ENCODE data around the gene STOX1. TPM values are rescaled to one million over a fixed set of nuclear protein-coding genes. Genes with fewer than 3 reads are reported as not detected.

The STOX1 gene
- total and polyA plus RNA-seq, 2 of the 13 experiments (the other 11 are each of a cell fraction or from before 2014, with no cell fraction given) = 2.5 to 6.0 TPM

GRCh38 chr10:68902382-68902781, 75.1 kb downstream of the STOX1 start (continued):
- no peak for TF ChIP-seq ZSCAN21 (CRISPR knock-in tag; IDR thresholded peaks at IDR 0.05; ENCODE audit: borderline replicate concordance)
- no peak for TF ChIP-seq MTERF4 (CRISPR knock-in tag; IDR thresholded peaks at IDR 0.05)
- no peak for TF ChIP-seq JARID2 (CRISPR knock-in tag; IDR thresholded peaks at IDR 0.05; ENCODE audit: insufficient replicate concordance)
- TF ChIP-seq ZNF225 (CRISPR knock-in tag; IDR thresholded peaks at IDR 0.05) = no peak
- no peak for TF ChIP-seq RFXANK (CRISPR knock-in tag; IDR thresholded peaks at IDR 0.05)
- no peak for TF ChIP-seq GATA4 (IDR thresholded peaks at IDR 0.05; ENCODE audit: borderline replicate concordance, low read depth)
- no peak for TF ChIP-seq ARID4A (CRISPR knock-in tag; IDR thresholded peaks at IDR 0.05; ENCODE audit: borderline replicate concordance)
- no peak for TF ChIP-seq GABPB1 (CRISPR knock-in tag; IDR thresholded peaks at IDR 0.05)
- no peak for TF ChIP-seq ZNF839 (CRISPR knock-in tag; IDR thresholded peaks at IDR 0.05; ENCODE audit: borderline replicate concordance)
- no peak for TF ChIP-seq ZNF124 (CRISPR knock-in tag; IDR thresholded peaks at IDR 0.05)
- no peak for TF ChIP-seq SP5 (CRISPR knock-in tag; IDR thresholded peaks at IDR 0.05; ENCODE audit: borderline replicate concordance, low read depth)
